Measurements from ENCODE around the gene TAF1A.

TAF1A gene

GRCh38 chr1:222539951-222540597 is 49.7 kb downstream of the TAF1A start:
- DNase-seq (ENCODE audit: low read depth in 3 of 3, low spot score in 1 of 3): no peak

GRCh38 chr1:222535455-222535854 is 54.3 kb downstream of the TAF1A start:
- DNase-seq (ENCODE audit: low read depth in 3 of 3, low spot score in 1 of 3): no peak

DNA sequence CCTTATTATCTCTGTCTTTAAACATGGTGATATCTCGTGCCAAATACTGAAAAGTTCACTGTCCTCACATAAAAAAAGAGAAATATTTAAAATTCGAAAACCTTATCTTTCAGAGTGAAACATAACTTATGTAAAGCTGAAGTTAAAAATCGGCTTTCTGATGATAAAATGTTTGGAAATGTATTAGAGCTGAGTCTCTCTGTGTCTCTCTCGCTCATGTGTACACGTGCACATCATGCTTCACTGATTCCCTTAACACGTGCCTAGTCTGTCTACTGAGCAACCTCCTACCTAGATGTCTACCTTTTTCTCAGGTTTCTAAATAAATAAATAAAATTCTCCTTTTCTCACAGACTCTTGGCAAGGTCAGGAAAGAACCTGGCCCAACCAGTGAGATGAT is 58.9 kb downstream of the TAF1A start:
- DNase-seq (ENCODE audit: low read depth in 3 of 3, low spot score in 1 of 3): no peak

DNA sequence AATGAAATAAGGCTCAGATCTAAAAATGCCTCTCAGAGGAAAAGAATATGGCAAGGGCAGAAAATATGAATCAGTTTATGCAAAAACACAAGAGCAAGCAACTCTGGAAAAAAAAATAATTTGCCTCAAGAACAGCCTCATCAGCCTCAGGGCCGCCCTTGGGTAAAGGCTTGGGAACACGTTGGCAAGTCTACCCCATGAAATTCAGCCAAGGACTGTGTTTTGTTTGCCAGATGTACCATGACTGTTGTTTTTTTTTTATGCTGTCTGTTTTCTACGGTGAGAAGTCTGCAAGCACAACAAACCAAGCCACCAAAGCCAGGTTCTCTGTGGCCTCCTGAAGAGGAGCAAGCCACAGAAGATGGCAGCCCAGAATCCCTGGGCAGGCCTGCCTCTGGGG is 59.8 kb downstream of the TAF1A start:
- no peak for DNase-seq (ENCODE audit: low read depth in 3 of 3, low spot score in 1 of 3)

DNA sequence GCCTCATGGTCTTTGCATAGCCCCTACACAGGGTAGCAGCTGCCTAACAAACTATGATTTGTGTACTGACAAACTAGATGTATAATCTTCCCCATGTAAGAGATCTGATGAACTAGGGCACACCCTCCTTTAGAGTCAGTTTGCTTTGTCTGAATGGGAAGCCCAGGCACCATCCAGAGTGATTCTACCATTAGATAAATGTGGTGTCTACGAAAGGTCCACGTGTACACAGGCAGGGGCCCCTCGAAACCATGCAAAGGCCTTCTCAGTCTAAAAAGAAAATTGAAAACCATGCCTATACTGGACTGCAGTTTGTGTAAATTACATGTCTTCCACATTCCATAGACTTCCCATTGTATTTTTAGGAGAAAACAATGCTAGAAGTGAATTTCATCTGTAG is 60.6 kb downstream of the TAF1A start:
- DNase-seq (ENCODE audit: low read depth in 3 of 3, low spot score in 1 of 3): no peak

DNA sequence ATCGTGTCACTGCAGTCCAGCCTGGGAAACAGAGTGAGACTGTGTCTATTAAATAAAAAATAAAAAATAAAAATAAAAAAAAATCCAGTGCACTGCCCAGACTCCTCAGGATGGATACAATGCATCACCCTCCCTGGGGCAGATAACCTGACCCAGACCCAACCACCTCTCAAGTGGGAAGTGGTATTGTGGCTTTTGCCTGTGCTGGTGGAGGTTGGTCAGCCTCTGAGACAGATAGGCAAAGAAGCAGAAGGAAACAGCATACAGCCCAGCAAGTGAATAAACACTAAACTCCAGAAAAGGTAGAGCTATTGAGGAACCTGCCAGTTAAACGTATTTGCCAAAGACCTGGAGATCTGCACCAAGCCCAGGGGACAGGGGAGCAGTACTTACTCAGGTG is 63.8 kb downstream of the TAF1A start:
- no peak for DNase-seq (ENCODE audit: low read depth in 3 of 3, low spot score in 1 of 3)

DNA sequence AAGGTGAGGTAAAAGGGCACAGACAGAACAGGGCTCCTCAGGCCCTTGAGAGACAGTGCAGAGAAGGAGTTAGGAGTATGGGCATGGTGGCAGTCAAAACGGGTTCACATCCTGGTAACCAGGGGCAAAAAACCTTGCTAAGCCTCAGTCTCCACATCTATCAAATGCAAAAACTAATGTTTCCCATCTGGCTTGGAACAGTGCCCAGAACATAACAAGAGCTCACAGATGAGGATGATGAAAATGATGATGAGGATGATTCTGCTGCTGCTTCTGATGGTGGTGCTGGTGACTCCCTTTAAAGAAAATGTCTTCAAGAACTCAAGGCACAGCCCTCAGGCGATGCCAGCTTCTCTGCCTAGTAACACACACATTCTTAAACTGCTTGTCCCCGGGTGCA is 65.9 kb downstream of the TAF1A start:
- DNase-seq (ENCODE audit: low read depth in 3 of 3, low spot score in 1 of 3): no peak

DNA sequence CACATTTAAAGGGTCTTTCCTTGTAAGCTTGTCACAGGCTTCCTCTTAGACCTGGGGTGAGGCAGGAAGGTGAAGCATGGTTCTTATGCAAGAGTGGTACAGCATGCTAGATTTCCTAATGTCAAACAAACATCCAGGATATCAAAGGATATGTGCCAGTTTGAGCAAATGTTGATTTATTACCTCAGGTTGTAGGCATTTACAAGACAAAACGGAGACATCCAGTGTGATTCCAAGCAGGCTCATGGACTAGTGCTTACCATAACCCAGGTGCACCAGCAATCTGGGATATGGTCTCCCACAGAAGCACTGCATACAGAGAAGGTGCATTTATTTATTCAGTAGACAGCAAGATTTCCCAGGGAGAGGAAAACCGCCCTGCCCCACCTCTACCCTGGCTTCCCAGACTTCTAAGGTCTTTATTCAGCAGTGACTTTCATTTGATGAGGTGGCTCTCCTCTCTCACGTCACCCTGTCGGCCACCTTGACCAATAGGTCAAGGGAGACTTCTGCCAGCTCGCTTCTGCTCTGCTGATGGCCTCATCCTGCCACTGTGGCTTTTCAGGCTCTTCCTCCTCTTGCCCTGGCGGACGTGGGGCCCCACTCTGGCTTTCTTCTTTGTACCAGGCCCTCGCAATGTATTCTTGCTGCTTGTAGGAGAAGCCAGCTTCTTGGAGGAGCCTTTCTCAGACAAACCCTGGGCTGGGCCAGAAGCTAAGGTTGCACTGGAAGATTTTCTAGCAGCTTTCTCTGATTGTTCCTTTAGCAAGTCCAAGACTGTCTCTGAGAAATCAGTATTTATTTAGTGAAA is 67.4 kb downstream of the TAF1A start:
- DNase-seq (ENCODE audit: low read depth in 3 of 3, low spot score in 1 of 3): no peak

- no peak for DNase-seq (ENCODE audit: low read depth in 3 of 3, low spot score in 1 of 3)
Observed at GRCh38 chr1:222521299-222522104, 68.2 kb downstream of the TAF1A start.
